ENCODE data around the gene MTG1. TPM values are rescaled to one million over a fixed set of nuclear protein-coding genes. Genes with fewer than 3 reads are reported as not detected.

The MTG1 gene
- total RNA-seq, 2 donors from 2014 or later, result 38.9 to 58.8 TPM

GRCh38 chr10:133471300-133472109 is 77.5 kb downstream of the MTG1 start:
- H3K4me1 Mint-ChIP-seq, result peaks cover 34% of the 10 kb centered on the region
- no peak for ATAC-seq (replicated peaks)
- H3K36me3 Mint-ChIP-seq (ENCODE audit: low read depth), result peaks cover 26% of the 10 kb centered on the region
- H3K27me3 Mint-ChIP-seq, result no peaks in the 10 kb centered on the region
- no peak overlapping the region for H3K4me3 Mint-ChIP-seq
- no peaks in the 10 kb centered on the region for H3K9me3 Mint-ChIP-seq
- H3K27ac Mint-ChIP-seq, result no peak overlapping the region

Other genes with a start within 250 kb of the MTG1 start
- under 1 TPM; 0.19 to 0.26 TPM for gene KNDC1, start 233.9 kb upstream of the MTG1 start, total RNA-seq
- gene UTF1, start 163.9 kb upstream of the MTG1 start, total RNA-seq, result not detected
- gene VENTX, start 156.3 kb upstream of the MTG1 start, total RNA-seq, result under 1 TPM in 1 of 2 donors, not detected in 1; 0.21 TPM
- gene ADAM8, start 117.3 kb upstream of the MTG1 start, total RNA-seq, result 100 to 1,000 TPM in 1 of 2 donors, 10 to 100 TPM in 1; 83.7 to 336 TPM
- gene TUBGCP2, start 85.3 kb upstream of the MTG1 start, total RNA-seq, result 10 to 100 TPM; 47.8 to 55.8 TPM
- gene ZNF511, start 85.2 kb upstream of the MTG1 start, total RNA-seq, result 10 to 100 TPM; 52.8 to 74.2 TPM
- not detected for gene CALY, start 57.3 kb upstream of the MTG1 start, total RNA-seq
- not detected for gene PRAP1, start 46.8 kb upstream of the MTG1 start, total RNA-seq
- gene FUOM, start 36.1 kb upstream of the MTG1 start, total RNA-seq, result 10 to 100 TPM; 13.8 to 21.9 TPM
- 10 to 100 TPM; 61.3 to 73.8 TPM for gene ECHS1, start 20.8 kb upstream of the MTG1 start, total RNA-seq
- gene PAOX, start 14.9 kb upstream of the MTG1 start, total RNA-seq, result 1 to 10 TPM; 3.0 to 9.2 TPM
- not detected for gene SPRN, start 30.5 kb downstream of the MTG1 start, total RNA-seq
- 10 to 100 TPM in 1 of 2 donors, 1 to 10 TPM in 1; 7.2 to 17.3 TPM for gene SCART1, start 59.8 kb downstream of the MTG1 start, total RNA-seq
- gene CYP2E1, start 133.2 kb downstream of the MTG1 start, total RNA-seq, result 1 to 10 TPM; 1.4 to 5.4 TPM
- under 1 TPM; 0.29 to 0.69 TPM for gene SYCE1, start 171.4 kb downstream of the MTG1 start, total RNA-seq
- under 1 TPM in 1 of 2 donors, not detected in 1; 0.24 TPM for gene FRG2B, start 232.6 kb downstream of the MTG1 start, total RNA-seq